Natural killer cell treated with Interleukin-12 subunit alpha and Interleukin-12 subunit beta and Interleukin-15 and Interleukin-18, amount 100 ng/mL, for 72 hours (primary cell): ENCODE data around the gene RBPJL. TPM values are rescaled to one million over a fixed set of nuclear protein-coding genes. Genes with fewer than 3 reads are reported as not detected.

ENCODE experiments used
- total RNA-seq, 2 donors: library from RNA; stranded (reverse); gene quantifications; one replicate each; pipeline ENCODE4 v1.2.3, GENCODE V29; 2022

Gene RBPJL
- total RNA-seq, 2 donors from 2014 or later = not detected

Other genes starting within 250 kb of the RBPJL start
- under 1 TPM; 0.24 to 0.33 TPM for gene KCNS1, start 205.7 kb upstream of the RBPJL start, total RNA-seq
- gene WFDC5, start 191.7 kb upstream of the RBPJL start, total RNA-seq = not detected
- gene WFDC12, start 182.4 kb upstream of the RBPJL start, total RNA-seq = not detected
- not detected for gene PI3, start 131.9 kb upstream of the RBPJL start, total RNA-seq
- not detected for gene SEMG1, start 99.8 kb upstream of the RBPJL start, total RNA-seq
- not detected for gene SEMG2, start 85.5 kb upstream of the RBPJL start, total RNA-seq
- 1 to 10 TPM in 1 of 2 donors, not detected in 1; 7.2 TPM for gene SLPI, start 52.3 kb upstream of the RBPJL start, total RNA-seq
- gene MATN4, start 1.5 kb downstream of the RBPJL start, total RNA-seq = 1 to 10 TPM in 1 of 2 donors, under 1 TPM in 1; 0.31 to 1.4 TPM
- gene SDC4, start 41.6 kb downstream of the RBPJL start, total RNA-seq = 10 to 100 TPM; 23.3 to 43.5 TPM
- gene SYS1, start 56.3 kb downstream of the RBPJL start, total RNA-seq = 10 to 100 TPM; 23.3 to 31.4 TPM
- not detected for gene TP53TG5, start 71.5 kb downstream of the RBPJL start, total RNA-seq
- 1 to 10 TPM; 6.1 to 6.4 TPM for gene DBNDD2, start 101.4 kb downstream of the RBPJL start, total RNA-seq
- 10 to 100 TPM; 73.0 to 86.6 TPM for gene PIGT, start 109.3 kb downstream of the RBPJL start, total RNA-seq
- not detected for gene WFDC2, start 162.9 kb downstream of the RBPJL start, total RNA-seq
- gene SPINT3, start 208.8 kb downstream of the RBPJL start, total RNA-seq = not detected
- not detected for gene WFDC6, start 232.6 kb downstream of the RBPJL start, total RNA-seq
- not detected for gene EPPIN, start 240.6 kb downstream of the RBPJL start, total RNA-seq